GM23248 (cell line): ENCODE measurements around the gene ZNF581. TPM values are rescaled to one million over a fixed set of nuclear protein-coding genes. Genes with fewer than 3 reads are reported as not detected.
A peak's percentile ranks its signal among the peaks of the same experiment; 100 is the strongest.

Experiments used
- DNase-seq: peaks from one replicate; pipeline ENCODE4 v3.0.0-alpha.2; 2015
- H2AFZ ChIP-seq: fragments of 200-600 bp; sonication (generic); 2 replicates; pipeline ENCODE4 v1.6.1; 2016; ENCODE audit warnings: antibody characterized with exemption
- H3F3A ChIP-seq: fragments of 200-600 bp; sonication (generic); 2 replicates; pipeline ENCODE4 v1.6.1; 2016; ENCODE audit warnings: mild to moderate bottlenecking, antibody characterized with exemption, mixed run types; ENCODE audit not compliant: insufficient read depth
- H3K27ac ChIP-seq: fragments of 200-600 bp; sonication (generic); 2 replicates; pipeline ENCODE4 v1.5.1; 2016; ENCODE audit warnings: mild to moderate bottlenecking
- H3K27me3 ChIP-seq: fragments of 200-600 bp; sonication (generic); replicated peaks from 2 replicates; pipeline ENCODE4 v1.6.1; 2016; ENCODE audit warnings: mild to moderate bottlenecking; ENCODE audit not compliant: insufficient read depth
- H3K36me3 ChIP-seq: fragments of 200-600 bp; sonication (generic); 2 replicates; pipeline ENCODE4 v1.6.1; 2016; ENCODE audit warnings: low read depth, mild to moderate bottlenecking
- H3K4me1 ChIP-seq: fragments of 200-600 bp; sonication (generic); 2 replicates; pipeline ENCODE4 v1.6.1; 2016; ENCODE audit warnings: mild to moderate bottlenecking; ENCODE audit not compliant: insufficient read depth
- H3K4me2 ChIP-seq: fragments of 200-600 bp; sonication (generic); one replicate; pipeline ENCODE4 v1.6.1; 2016; ENCODE audit warnings: mild to moderate bottlenecking; ENCODE audit not compliant: unreplicated experiment
- H3K4me3 ChIP-seq: fragments of 200-600 bp; sonication (generic); 2 replicates; pipeline ENCODE4 v1.5.1; 2016; ENCODE audit warnings: mild to moderate bottlenecking
- H3K79me2 ChIP-seq: fragments of 200-600 bp; sonication (generic); 2 replicates; pipeline ENCODE4 v1.6.1; 2016; ENCODE audit warnings: mild to moderate bottlenecking; ENCODE audit not compliant: insufficient read depth
- H3K9ac ChIP-seq: fragments of 200-600 bp; sonication (generic); 2 replicates; pipeline ENCODE4 v1.6.1; 2016; ENCODE audit warnings: mild to moderate bottlenecking
- H3K9me2 ChIP-seq: fragments of 200-600 bp; sonication (generic); 2 replicates; pipeline ENCODE4 v1.6.1; 2016; ENCODE audit warnings: mixed run types, mild to moderate bottlenecking, moderate library complexity; ENCODE audit not compliant: insufficient read depth
- H3K9me3 ChIP-seq: fragments of 200-600 bp; sonication (generic); one replicate; pipeline ENCODE4 v1.6.1; 2017; ENCODE audit warnings: low read depth
- H4K20me1 ChIP-seq: fragments of 200-600 bp; sonication (generic); 2 replicates; pipeline ENCODE4 v1.6.0; 2016; ENCODE audit not compliant: insufficient read depth
- EZH2 ChIP-seq: fragments of 200-600 bp; sonication (generic); IDR thresholded peaks from 2 replicates; pipeline ENCODE4 v1.6.1; 2018; ENCODE audit warnings: antibody characterized with exemption, mild to moderate bottlenecking; ENCODE audit not compliant: insufficient read depth, poor library complexity, severe bottlenecking
- EZH2phosphoT487 ChIP-seq: fragments of 200-600 bp; sonication (generic); IDR thresholded peaks from 2 replicates; pipeline ENCODE4 v1.6.1; 2018; ENCODE audit warnings: antibody characterized with exemption, moderate library complexity, mild to moderate bottlenecking, low read depth; ENCODE audit not compliant: insufficient read depth
- WGBS, 2 experiments: methylation state at CpG; one replicate each; pipeline ENCODE4 v1.1.6; 2015 to 2017; ENCODE audit warnings: low lambda C conversion rate in 2 of 2, low coverage in 1 of 2; ENCODE audit errors: missing lambda C conversion rate in 2 of 2; 5-methylcytosine and 5-hydroxymethylcytosine counted together
- in situ Hi-C: fragments of 300-500 bp; cut with MboI; formaldehyde crosslinking; loops from 2 replicates; pipeline ENCODE4 v1.15.0; 2020
- polyA plus RNA-seq: library from polyadenylated mRNA; unstranded; fragments of >200 nt; fragmentation: Nextera tagmentation; extraction: Ambion mirVana; gene quantifications from 2 replicates; pipeline ENCODE4 v1.2.1, GENCODE V29; 2016
- total RNA-seq: library from RNA; depleted of rRNA; stranded (reverse); fragments of >200 nt; shearing (Covaris generic); gene quantifications from 2 replicates; pipeline ENCODE4 v1.2.3, GENCODE V29; 2014

ZNF581 gene
- total and polyA plus RNA-seq, 2 experiments from 2014 or later: 12.1 to 17.6 TPM

DNA sequence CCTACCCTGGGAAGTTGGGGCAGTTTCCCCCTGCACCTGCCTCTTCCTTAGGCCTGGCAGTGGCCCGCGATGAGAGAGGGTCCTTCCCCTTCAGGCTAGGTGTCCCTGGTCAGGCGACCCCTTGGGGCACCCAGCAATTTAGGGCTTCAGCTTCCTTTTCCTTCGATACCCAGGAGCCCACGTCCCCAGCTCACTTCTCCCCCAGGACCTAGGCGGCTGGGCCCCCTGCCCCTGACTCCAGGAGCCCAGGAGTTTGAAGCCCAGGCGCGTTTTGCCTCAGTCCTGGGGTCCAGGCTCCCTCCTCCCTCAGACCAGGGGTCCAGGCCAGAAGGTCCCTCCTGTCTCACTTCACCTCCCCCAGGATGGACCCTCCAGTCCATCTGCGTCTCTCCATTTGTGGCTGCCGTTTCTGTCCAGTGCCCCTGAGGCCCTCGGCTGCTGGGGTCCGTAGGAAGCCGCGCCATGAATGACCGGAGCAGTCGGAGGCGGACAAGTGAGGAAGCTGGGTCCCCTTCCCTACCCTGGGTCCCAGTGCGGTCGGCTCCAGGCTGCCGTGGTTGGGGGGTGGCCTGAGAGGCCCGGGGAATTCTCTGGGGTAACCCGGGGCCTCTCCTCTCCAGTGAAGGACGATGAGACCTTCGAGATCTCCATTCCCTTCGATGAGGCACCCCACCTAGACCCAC, 5.3 kb downstream of the ZNF581 start:
- Histone ChIP-seq H3K79me2 (peaks cover 39% of the 10 kb centered on the region), H3K4me2 (peak overlapping the region; percentile 77), H3K27me3 (no peaks in the 10 kb centered on the region), H3K27ac (no peak overlapping the region), H3K9me2 (no peaks in the 10 kb centered on the region), H4K20me1 (no peaks in the 10 kb centered on the region), H3K4me1 (peaks cover 12% of the 10 kb centered on the region), H3K36me3 (peaks cover 10% of the 10 kb centered on the region; the same call in 1 of the 2 replicates), H3K9me3 (no peaks in the 10 kb centered on the region), H3K4me3 (peak overlapping the region; percentile 73), H3K9ac (peak overlapping the region; percentile 82), H2AFZ (peak overlapping the region; percentile 75), H3F3A (0 out of 2 replicates have a peak, but pooled peaks cover 4% of the 10 kb centered on the region)
- WGBS, 2 experiments: 49 to 56% methylated on average over 25 of the region's 25 CpGs
- DNase-seq: peak; percentile 11
- TF ChIP-seq EZH2phosphoT487 (no peak), EZH2 (no peak)
- in situ Hi-C loops: loop anchor here (25.0 kb wide), 1 partner anchor 511 kb away; the partner anchor contains the start of gene TNNT1

DNA sequence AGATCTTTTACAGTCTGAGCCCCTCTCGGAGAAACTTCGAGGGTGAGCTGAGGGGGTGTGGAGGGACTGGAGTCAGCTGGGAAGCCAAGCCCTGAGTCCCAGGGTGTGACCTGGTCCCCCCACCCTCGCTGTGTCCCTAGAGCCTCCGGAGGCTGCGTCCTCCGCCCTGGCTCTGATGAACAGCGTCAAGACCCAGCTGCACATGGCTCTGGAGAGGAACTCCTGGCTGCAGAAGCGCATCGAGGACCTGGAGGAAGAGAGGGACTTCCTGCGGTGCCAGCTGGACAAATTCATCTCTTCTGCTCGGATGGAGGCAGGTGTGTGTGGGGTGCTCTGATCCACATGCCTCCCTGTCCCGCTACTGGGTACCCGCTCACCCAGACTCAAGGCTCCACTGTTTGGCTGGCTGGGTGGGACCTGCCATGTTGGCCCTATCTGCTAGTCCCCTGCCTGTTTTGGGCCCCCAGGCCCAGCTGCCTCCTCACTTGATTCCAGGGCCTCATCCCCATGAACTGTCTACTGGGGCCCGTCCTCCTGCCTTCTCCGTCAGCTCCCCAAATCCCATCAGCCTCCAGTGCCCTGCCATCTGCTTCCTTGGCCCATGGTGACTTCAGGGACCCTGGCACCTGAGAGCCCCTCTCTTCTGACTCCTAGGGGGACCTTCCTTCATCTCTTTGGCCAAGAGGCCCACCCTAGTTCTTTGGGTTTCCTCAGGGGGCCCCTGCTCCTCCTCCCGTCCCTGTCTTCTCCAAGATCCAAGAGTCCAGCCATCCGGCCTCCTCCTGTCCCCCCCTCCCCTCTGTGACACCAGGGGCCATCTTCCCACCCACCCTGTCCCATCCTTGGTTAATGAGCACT, 6.0 kb downstream of the ZNF581 start:
- Histone ChIP-seq H3K27me3 (no peaks in the 10 kb centered on the region), H3K9me2 (no peaks in the 10 kb centered on the region), H4K20me1 (no peaks in the 10 kb centered on the region), H3K4me2 (no peak overlapping the region), H3K4me1 (peaks cover 10% of the 10 kb centered on the region), H3K36me3 (peaks cover 10% of the 10 kb centered on the region; the same call in 1 of the 2 replicates), H3F3A (0 out of 2 replicates have a peak, but pooled peaks cover 4% of the 10 kb centered on the region), H3K4me3 (no peak overlapping the region), H3K27ac (no peak overlapping the region), H3K9me3 (no peaks in the 10 kb centered on the region), H2AFZ (no peak overlapping the region), H3K9ac (peak overlapping the region; percentile 82; the same call in 1 of the 2 replicates), H3K79me2 (peaks cover 31% of the 10 kb centered on the region)
- DNase-seq: no peak
- no peak for TF ChIP-seq EZH2phosphoT487
- no peak for TF ChIP-seq EZH2
- in situ Hi-C loops: loop anchor here (25.0 kb wide), 2 partner anchors 512 to 1187 kb away; partner anchors contain the start of genes CDC42EP5, LENG9 and TNNT1
- 75 to 79% methylated on average over 17 of the region's 17 CpGs for WGBS, 2 experiments

DNA sequence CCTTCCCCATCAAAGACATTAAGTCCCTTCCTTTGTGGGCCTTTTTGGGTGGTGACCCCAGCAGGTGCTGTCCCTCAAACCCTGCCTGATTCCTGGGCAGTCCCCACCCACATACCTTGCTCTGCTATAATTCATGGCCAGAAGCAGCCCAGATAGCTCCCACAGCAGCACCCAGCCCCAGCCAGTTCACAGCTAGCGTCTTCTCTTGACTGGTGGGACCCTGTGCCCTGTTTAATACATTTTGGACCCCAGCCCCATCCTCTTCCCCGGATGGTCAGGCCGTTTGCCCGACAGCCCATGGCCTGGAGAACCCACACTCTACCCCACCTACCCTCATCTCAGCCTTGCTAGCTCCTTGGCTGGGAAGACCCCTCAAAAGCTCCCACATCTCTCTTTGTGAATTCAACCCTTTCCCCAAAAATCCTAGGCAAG, 6.7 kb downstream of the ZNF581 start:
- in situ Hi-C loops: loop anchor here (25.0 kb wide), 1 partner anchor 1188 kb away; the partner anchor contains the start of genes CDC42EP5 and LENG9
- Histone ChIP-seq H4K20me1 (no peaks in the 10 kb centered on the region), H3K79me2 (peaks cover 27% of the 10 kb centered on the region), H3F3A (0 out of 2 replicates have a peak, but pooled peaks cover 4% of the 10 kb centered on the region), H3K9me3 (no peaks in the 10 kb centered on the region), H3K36me3 (peaks cover 5% of the 10 kb centered on the region; the same call in 1 of the 2 replicates), H3K4me3 (no peak overlapping the region), H3K4me1 (peaks cover 8% of the 10 kb centered on the region; the same call in 1 of the 2 replicates), H3K27ac (no peak overlapping the region), H3K9me2 (no peaks in the 10 kb centered on the region), H3K4me2 (no peak overlapping the region), H2AFZ (no peak overlapping the region), H3K9ac (no peak overlapping the region), H3K27me3 (no peaks in the 10 kb centered on the region)
- WGBS, 2 experiments: 83 to 91% methylated on average over 4 of the region's 4 CpGs
- TF ChIP-seq EZH2 (no peak), EZH2phosphoT487 (no peak)
- DNase-seq: no peak
